OCI-LY3 (cell line): Measurements from ENCODE around the gene C14orf119.

ENCODE experiments used
- EZH2phosphoT487 ChIP-seq: fragments of 200-600 bp; shearing (Covaris generic); IDR thresholded peaks from 2 replicates; pipeline ENCODE4 v1.6.1; 2018; ENCODE audit warnings: antibody characterized with exemption, mixed run types, low read depth
- TF ChIP-seq, protein P1 (sequence below): fragments of 200-600, 300-600 bp; sonication (generic); IDR thresholded peaks from 2 replicates; pipeline ENCODE4 v1.5.1; 2014; ENCODE audit warnings: antibody characterized with exemption, low read length, low read depth

DNA sequence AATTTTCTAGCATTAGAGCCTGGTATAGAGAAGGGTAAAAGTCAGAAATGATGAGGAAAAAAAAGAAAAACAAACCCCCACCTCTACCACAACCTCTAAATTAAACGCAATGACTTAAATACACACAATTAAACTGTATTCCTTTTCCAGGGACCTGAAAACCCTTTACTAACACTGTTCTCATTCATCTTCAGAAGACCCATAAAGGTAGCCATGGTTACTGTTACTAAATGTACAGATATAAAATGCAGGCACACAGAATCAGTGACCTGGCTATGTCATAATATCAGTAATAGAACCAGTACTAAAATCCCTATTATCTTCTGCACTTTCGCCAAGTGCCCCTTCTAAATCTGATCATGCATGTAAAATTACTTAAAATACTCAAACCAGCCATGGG, 1.8 kb upstream of the C14orf119 start:
- TF ChIP-seq, protein P1, sequence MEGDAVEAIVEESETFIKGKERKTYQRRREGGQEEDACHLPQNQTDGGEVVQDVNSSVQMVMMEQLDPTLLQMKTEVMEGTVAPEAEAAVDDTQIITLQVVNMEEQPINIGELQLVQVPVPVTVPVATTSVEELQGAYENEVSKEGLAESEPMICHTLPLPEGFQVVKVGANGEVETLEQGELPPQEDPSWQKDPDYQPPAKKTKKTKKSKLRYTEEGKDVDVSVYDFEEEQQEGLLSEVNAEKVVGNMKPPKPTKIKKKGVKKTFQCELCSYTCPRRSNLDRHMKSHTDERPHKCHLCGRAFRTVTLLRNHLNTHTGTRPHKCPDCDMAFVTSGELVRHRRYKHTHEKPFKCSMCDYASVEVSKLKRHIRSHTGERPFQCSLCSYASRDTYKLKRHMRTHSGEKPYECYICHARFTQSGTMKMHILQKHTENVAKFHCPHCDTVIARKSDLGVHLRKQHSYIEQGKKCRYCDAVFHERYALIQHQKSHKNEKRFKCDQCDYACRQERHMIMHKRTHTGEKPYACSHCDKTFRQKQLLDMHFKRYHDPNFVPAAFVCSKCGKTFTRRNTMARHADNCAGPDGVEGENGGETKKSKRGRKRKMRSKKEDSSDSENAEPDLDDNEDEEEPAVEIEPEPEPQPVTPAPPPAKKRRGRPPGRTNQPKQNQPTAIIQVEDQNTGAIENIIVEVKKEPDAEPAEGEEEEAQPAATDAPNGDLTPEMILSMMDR: no peak
- no peak for TF ChIP-seq EZH2phosphoT487
